Osteoblast (primary cell): ENCODE measurements around the gene GPR84. TPM values are rescaled to one million over a fixed set of nuclear protein-coding genes. Genes with fewer than 3 reads are reported as not detected.

Experiments used
- DNase-seq: peaks from one replicate; pipeline ENCODE4 v3.0.0; 2011; ENCODE audit warnings: low spot score, mixed read lengths; ENCODE audit not compliant: insufficient read length; ENCODE audit errors: missing footprints
- H2AFZ ChIP-seq: 2 replicates; pipeline ENCODE4 v1.6.0; 2011; ENCODE audit warnings: mild to moderate bottlenecking, low read length
- H3K27ac ChIP-seq: 2 replicates; pipeline ENCODE4 v1.5.1; 2011; ENCODE audit warnings: mild to moderate bottlenecking, low read depth, low read length, moderate library complexity
- H3K27me3 ChIP-seq: 2 replicates; pipeline ENCODE4 v1.6.0; 2012; ENCODE audit warnings: mild to moderate bottlenecking, control low read depth, inconsistent platforms, low read length, moderate library complexity; ENCODE audit not compliant: insufficient read depth
- H3K36me3 ChIP-seq: 2 replicates; pipeline ENCODE4 v1.5.1; 2011; ENCODE audit warnings: mild to moderate bottlenecking, low read length, control low read depth, moderate library complexity; ENCODE audit not compliant: insufficient read depth
- H3K4me1 ChIP-seq: 2 replicates; pipeline ENCODE4 v1.5.1; 2011; ENCODE audit warnings: mild to moderate bottlenecking, low read length, control low read depth, moderate library complexity; ENCODE audit not compliant: insufficient read depth
- H3K4me2 ChIP-seq: 2 replicates; pipeline ENCODE4 v1.6.0; 2011; ENCODE audit warnings: mild to moderate bottlenecking, low read length; ENCODE audit not compliant: insufficient read depth
- H3K4me3 ChIP-seq: fragments of 200-600 bp; sonication (generic); 3 replicates; pipeline ENCODE4 v1.5.1; 2012; ENCODE audit warnings: mild to moderate bottlenecking, low read length, inconsistent platforms; ENCODE audit not compliant: insufficient read depth
- H3K79me2 ChIP-seq: 2 replicates; pipeline ENCODE4 v1.6.0; 2012; ENCODE audit warnings: mild to moderate bottlenecking, low read length, control low read depth, inconsistent platforms; ENCODE audit not compliant: insufficient read depth
- H3K9me3 ChIP-seq: 2 replicates; pipeline ENCODE4 v1.5.1; 2011; ENCODE audit warnings: low read depth, low read length, control low read depth
- H4K20me1 ChIP-seq: 2 replicates; pipeline ENCODE4 v1.6.0; 2012; ENCODE audit warnings: mild to moderate bottlenecking, low read length, control low read depth; ENCODE audit not compliant: insufficient read depth
- total RNA-seq: library from RNA; depleted of rRNA; stranded (reverse); fragments of >200 nt; gene quantifications from 2 replicates; pipeline ENCODE4 v1.2.3, GENCODE V29; 2012
- TF ChIP-seq, protein P1 (sequence below): IDR thresholded peaks from 2 replicates; pipeline ENCODE4 v1.5.1; 2011; ENCODE audit warnings: mild to moderate bottlenecking, low read depth, low read length, moderate library complexity; ENCODE audit errors: extremely low read depth

The GPR84 gene
- total RNA-seq, 1 donor = 0.36 TPM

DNA sequence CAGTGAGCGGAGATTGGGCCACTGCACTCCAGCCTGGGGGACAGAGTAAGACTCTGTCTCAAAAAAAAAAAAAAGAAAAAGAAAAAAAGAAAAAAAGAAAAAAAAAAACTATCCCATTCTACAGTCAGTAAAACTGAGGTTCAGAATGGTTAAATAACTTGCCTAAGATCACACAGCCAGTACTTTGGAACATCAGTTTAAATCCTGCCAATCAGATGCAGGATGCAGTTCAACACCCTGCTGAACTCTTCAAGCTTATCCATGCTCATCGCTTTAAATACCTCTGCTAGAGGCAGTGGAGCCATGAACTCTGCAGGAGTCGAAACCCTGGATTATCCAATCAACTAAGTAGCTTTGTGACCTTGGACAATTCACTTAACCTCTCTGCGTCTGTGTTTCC lies 16.9 kb upstream of the GPR84 start:
- Histone ChIP-seq H3K79me2 (no peaks in the 10 kb centered on the region), H2AFZ (no peak overlapping the region), H3K27me3 (no peaks in the 10 kb centered on the region), H3K9me3 (no peaks in the 10 kb centered on the region), H3K36me3 (no peaks in the 10 kb centered on the region), H3K27ac (no peak overlapping the region), H3K4me2 (no peak overlapping the region), H3K4me1 (peaks cover 18% of the 10 kb centered on the region), H4K20me1 (no peaks in the 10 kb centered on the region), H3K4me3 (no peak overlapping the region)
- TF ChIP-seq, protein P1, sequence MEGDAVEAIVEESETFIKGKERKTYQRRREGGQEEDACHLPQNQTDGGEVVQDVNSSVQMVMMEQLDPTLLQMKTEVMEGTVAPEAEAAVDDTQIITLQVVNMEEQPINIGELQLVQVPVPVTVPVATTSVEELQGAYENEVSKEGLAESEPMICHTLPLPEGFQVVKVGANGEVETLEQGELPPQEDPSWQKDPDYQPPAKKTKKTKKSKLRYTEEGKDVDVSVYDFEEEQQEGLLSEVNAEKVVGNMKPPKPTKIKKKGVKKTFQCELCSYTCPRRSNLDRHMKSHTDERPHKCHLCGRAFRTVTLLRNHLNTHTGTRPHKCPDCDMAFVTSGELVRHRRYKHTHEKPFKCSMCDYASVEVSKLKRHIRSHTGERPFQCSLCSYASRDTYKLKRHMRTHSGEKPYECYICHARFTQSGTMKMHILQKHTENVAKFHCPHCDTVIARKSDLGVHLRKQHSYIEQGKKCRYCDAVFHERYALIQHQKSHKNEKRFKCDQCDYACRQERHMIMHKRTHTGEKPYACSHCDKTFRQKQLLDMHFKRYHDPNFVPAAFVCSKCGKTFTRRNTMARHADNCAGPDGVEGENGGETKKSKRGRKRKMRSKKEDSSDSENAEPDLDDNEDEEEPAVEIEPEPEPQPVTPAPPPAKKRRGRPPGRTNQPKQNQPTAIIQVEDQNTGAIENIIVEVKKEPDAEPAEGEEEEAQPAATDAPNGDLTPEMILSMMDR = no peak
- DNase-seq = no peak

DNA sequence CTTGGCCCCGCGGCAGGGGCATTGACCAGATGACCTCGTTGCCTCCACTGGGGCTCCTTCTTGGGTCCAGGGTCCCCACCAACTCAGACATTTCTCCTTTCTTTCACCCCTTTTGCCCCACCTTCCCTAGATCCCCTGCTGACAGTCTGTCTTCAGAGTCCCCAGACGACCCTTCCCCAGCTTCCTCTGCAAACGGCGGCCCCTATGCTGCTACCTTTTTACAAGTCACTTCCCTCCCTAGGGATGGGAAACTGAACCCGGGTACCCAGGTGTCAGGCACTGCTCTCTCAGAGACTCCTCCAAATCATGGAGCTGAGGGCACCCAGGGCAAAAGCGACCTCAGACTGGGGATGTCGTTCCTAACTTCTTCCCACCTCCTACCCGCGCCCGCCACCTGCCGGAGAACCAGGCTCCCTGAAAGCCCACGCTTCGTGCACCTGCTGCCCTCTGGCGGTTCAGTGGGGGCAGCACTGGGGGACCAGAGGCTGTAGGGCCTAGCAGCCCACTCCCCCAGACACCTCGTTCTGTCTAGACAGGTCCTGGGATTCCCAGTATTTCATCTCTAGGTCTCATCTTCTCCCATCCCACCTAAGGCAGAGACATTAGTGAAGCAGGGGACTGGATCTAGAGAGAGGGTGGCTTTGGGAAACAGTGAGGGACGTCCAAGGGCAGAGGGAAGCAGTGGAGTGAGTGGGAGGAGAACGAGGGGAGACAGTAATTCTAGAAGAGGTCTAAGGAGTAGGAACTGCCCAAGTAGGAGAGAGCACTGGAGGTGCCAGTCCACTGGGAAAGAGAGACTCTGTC lies 15.3 kb upstream of the GPR84 start:
- peak; percentile 99 for DNase-seq
- Histone ChIP-seq H3K36me3 (no peaks in the 10 kb centered on the region), H3K9me3 (no peaks in the 10 kb centered on the region), H2AFZ (peak overlapping the region; percentile 58), H3K4me2 (peak overlapping the region; percentile 80), H4K20me1 (no peaks in the 10 kb centered on the region), H3K27me3 (no peaks in the 10 kb centered on the region), H3K4me1 (peaks cover 16% of the 10 kb centered on the region), H3K27ac (peak overlapping the region; percentile 6), H3K4me3 (peak overlapping the region; percentile 66), H3K79me2 (no peaks in the 10 kb centered on the region)
- TF ChIP-seq, protein P1 = peak; percentile 100

DNA sequence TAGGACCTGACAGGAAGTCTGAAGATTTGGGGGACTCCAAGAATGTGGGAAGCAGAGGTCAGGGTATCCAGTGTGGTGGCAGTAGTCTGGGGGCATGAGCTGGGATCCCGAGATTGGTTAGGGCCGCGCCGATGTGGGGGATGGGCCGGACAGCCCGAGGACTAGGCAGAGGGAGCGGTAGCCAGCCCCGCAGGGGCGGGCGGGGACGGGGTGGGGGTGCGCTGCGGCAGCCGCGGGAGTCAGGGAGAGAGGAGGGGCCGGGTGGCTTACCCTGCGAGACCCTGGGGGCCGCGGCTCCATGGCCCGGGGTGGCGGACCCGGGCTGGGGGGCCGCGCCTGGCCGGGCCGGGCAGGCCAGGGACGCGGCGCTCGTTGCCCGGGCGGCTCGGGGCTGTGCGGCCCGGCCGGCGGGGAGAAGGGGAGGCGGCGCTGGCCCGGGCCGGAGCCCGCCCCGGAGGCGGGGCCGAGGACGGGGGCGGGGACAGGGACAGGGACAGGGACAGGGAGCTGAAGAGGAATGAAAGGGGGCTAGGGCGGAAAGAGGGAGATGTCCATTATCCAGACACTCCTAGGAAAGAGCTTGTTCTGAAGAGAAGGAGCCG lies 14.6 kb upstream of the GPR84 start:
- peak; percentile 98 for DNase-seq

More for the DNA sequence above, 14.6 kb upstream of the GPR84 start:
- no peaks in the 10 kb centered on the region for H3K9me3 ChIP-seq
- peak overlapping the region; percentile 58 for H2AFZ ChIP-seq
- no peaks in the 10 kb centered on the region for H3K27me3 ChIP-seq
- H3K36me3 ChIP-seq = no peaks in the 10 kb centered on the region
- peak overlapping the region; percentile 66 for H3K4me3 ChIP-seq
- TF ChIP-seq, protein P1 = no peak
- H4K20me1 ChIP-seq = no peaks in the 10 kb centered on the region
- peak overlapping the region; percentile 6 for H3K27ac ChIP-seq
- H3K79me2 ChIP-seq = no peaks in the 10 kb centered on the region
- H3K4me1 ChIP-seq = peaks cover 14% of the 10 kb centered on the region
- H3K4me2 ChIP-seq = peak overlapping the region; percentile 80
